Measurements from ENCODE around the gene DKK2. TPM values are rescaled to one million over a fixed set of nuclear protein-coding genes. Genes with fewer than 3 reads are reported as not detected.

Gene DKK2
- total RNA-seq, 1 experiment from 2014 or later: 0.11 TPM

DNA sequence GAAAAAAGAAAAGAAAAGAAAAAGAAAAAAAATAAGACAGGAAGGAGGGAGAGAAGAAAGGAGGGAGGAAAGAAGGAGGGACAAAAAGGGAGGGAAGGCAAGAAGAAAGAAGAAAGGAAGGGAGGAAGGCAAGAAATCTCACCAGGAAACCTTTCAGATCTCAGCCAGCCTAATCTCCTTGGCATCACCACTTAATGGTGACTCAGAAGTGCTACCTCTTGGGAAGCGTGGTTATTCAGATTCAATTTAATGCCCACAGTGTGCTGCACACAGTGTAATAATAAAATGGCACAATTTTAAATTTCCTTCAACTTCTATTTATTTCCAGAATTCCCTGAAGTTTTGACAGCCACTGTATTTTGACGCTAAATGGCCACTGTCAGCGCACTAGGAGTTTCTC, 50.3 kb downstream of the DKK2 start:
- H3K27ac Mint-ChIP-seq: no peak overlapping the region
- WGBS (ENCODE audit: extremely low coverage, insufficient read length, low lambda C conversion rate): no CpG with 5 or more reads among the region's 3 CpGs

More for the DNA sequence above, 50.3 kb downstream of the DKK2 start:
- Histone ChIP-seq H4K8ac (replicated peaks; ENCODE audit: insufficient read length, low read depth, low read length) (no peak overlapping the region), H3K18ac (ENCODE audit: insufficient read length, low read depth, low read length) (no peak overlapping the region), H2BK120ac (ENCODE audit: low read depth, low read length, poor library complexity, severe bottlenecking) (no peak overlapping the region), H4K91ac (ENCODE audit: insufficient read length, low read depth, low read length) (no peak overlapping the region), H2AFZ (ENCODE audit: low read length) (no peak overlapping the region), H3K23ac (ENCODE audit: insufficient read length, low read depth, low read length) (no peak overlapping the region), H2BK5ac (ENCODE audit: insufficient read length, low read length) (no peak overlapping the region), H3K4me2 (ENCODE audit: insufficient read depth, insufficient read length, low read length) (no peak overlapping the region), H3K27ac (ENCODE audit: insufficient read length, low read depth, low read length) (no peak overlapping the region), H3K27me3 (ENCODE audit: insufficient read depth, low read length) (no peaks in the 10 kb centered on the region), H3K4ac (ENCODE audit: low read depth, low read length) (no peak overlapping the region), H3T11ph (ENCODE audit: low read length) (no peak overlapping the region), H3K79me2 (ENCODE audit: insufficient read depth, low read length) (no peaks in the 10 kb centered on the region), H3K9ac (ENCODE audit: extremely low read depth, insufficient read length, low read length) (no peak overlapping the region), H3K23me2 (ENCODE audit: insufficient read length, low read depth, low read length, poor library complexity, severe bottlenecking) (no peaks in the 10 kb centered on the region), H3K14ac (ENCODE audit: insufficient read depth, low read length) (no peak overlapping the region), H2BK20ac (ENCODE audit: low read depth, low read length, poor library complexity, severe bottlenecking) (no peak overlapping the region), H3K9me3 (ENCODE audit: control insufficient read depth, low read depth, low read length) (no peaks in the 10 kb centered on the region), H3K56ac (ENCODE audit: insufficient read length, low read depth, low read length) (no peak overlapping the region), H2BK12ac (ENCODE audit: insufficient read length, low read depth, low read length) (no peak overlapping the region), H2AK5ac (ENCODE audit: insufficient read length, low read length) (no peak overlapping the region), H3K79me1 (ENCODE audit: insufficient read depth, low read depth, low read length, poor library complexity, severe bottlenecking) (no peaks in the 10 kb centered on the region), H4K5ac (ENCODE audit: insufficient read length, low read depth, low read length) (no peak overlapping the region), H2BK15ac (ENCODE audit: low read depth, low read length) (no peak overlapping the region), H4K20me1 (ENCODE audit: control insufficient read depth, insufficient read depth, insufficient read length) (no peaks in the 10 kb centered on the region), H3K4me1 (ENCODE audit: insufficient read depth, low read length) (no peaks in the 10 kb centered on the region; the same call in 1 of the 2 replicates)
- peaks cover 28 to 32% of the 10 kb centered on the region in 2 experiments for H3K4me1 Mint-ChIP-seq
- TF ChIP-seq, protein P1, sequence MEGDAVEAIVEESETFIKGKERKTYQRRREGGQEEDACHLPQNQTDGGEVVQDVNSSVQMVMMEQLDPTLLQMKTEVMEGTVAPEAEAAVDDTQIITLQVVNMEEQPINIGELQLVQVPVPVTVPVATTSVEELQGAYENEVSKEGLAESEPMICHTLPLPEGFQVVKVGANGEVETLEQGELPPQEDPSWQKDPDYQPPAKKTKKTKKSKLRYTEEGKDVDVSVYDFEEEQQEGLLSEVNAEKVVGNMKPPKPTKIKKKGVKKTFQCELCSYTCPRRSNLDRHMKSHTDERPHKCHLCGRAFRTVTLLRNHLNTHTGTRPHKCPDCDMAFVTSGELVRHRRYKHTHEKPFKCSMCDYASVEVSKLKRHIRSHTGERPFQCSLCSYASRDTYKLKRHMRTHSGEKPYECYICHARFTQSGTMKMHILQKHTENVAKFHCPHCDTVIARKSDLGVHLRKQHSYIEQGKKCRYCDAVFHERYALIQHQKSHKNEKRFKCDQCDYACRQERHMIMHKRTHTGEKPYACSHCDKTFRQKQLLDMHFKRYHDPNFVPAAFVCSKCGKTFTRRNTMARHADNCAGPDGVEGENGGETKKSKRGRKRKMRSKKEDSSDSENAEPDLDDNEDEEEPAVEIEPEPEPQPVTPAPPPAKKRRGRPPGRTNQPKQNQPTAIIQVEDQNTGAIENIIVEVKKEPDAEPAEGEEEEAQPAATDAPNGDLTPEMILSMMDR (conservative IDR thresholded peaks at IDR 0.05): no peak
- no peak overlapping the region for H3K4me3 Mint-ChIP-seq
- DNase-seq: no peak
- H3K27me3 Mint-ChIP-seq (ENCODE audit: low read depth): no peaks in the 10 kb centered on the region
- peaks cover 0 to 13% (median 7%) of the 10 kb centered on the region in 3 experiments; a peak in 4 of 7 replicates for H3K36me3 Mint-ChIP-seq (ENCODE audit: insufficient read depth in 1 of 3, low read depth in 3 of 3)
- H3K9me3 Mint-ChIP-seq: peaks cover 0 to 2% of the 10 kb centered on the region in 2 experiments; a peak in 4 of 5 replicates
